Lower leg skin (tissue), 4 donors: ENCODE results near the gene OR5AK2. TPM values are rescaled to one million over a fixed set of nuclear protein-coding genes. Genes with fewer than 3 reads are reported as not detected.
"Not testable (repeated sequence)": the region's sequence is repeated elsewhere in the genome, so short reads cannot be mapped to it uniquely, and the experiment has no call there.

ENCODE experiments used
- DNase-seq, 2 donors: peaks; one replicate each; pipeline ENCODE4 v3.0.0-alpha.2; 2019; ENCODE audit warnings: low spot score in 2 of 2
- H3K4me3 ChIP-seq: fragments of 200-600 bp; sonication (generic); 2 replicates; pipeline ENCODE4 v1.5.1; 2017; ENCODE audit warnings: mild to moderate bottlenecking, low read depth; ENCODE audit not compliant: poor library complexity, severe bottlenecking
- POLR2A ChIP-seq, 2 donors: fragments of 450-650 bp; IDR thresholded peaks; one replicate each; pipeline ENCODE4 v1.6.1; 2016 to 2017; ENCODE audit warnings: antibody characterized with exemption in 2 of 2, mild to moderate bottlenecking in 1 of 2, moderate library complexity in 1 of 2
- WGBS, 2 donors: methylation state at CpG; one replicate each; pipeline ENCODE4 v1.1.5; 2018; 5-methylcytosine and 5-hydroxymethylcytosine counted together
- intact Hi-C: fragments of 100-400 bp; cut with DNase I; formaldehyde crosslinking; loops from one replicate; pipeline ENCODE4 v1.15.0; 2023; ENCODE audit warnings: low total_unique reads
- total RNA-seq, 4 donors: library from RNA; depleted of rRNA; stranded (reverse); fragments of >200 nt; gene quantifications; one replicate each; pipeline ENCODE4 v1.1.0, GENCODE V29; 2016
- TF ChIP-seq, protein P1 (sequence below), 3 donors: fragments of 450-650 bp; IDR thresholded peaks; one replicate each; pipeline ENCODE4 v1.5.1; 2016; ENCODE audit warnings: antibody characterized with exemption in 3 of 3, mild to moderate bottlenecking in 3 of 3, moderate library complexity in 2 of 3

The OR5AK2 gene, protein sequence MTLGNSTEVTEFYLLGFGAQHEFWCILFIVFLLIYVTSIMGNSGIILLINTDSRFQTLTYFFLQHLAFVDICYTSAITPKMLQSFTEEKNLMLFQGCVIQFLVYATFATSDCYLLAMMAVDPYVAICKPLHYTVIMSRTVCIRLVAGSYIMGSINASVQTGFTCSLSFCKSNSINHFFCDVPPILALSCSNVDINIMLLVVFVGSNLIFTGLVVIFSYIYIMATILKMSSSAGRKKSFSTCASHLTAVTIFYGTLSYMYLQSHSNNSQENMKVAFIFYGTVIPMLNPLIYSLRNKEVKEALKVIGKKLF
- total RNA-seq, result not detected

DNA sequence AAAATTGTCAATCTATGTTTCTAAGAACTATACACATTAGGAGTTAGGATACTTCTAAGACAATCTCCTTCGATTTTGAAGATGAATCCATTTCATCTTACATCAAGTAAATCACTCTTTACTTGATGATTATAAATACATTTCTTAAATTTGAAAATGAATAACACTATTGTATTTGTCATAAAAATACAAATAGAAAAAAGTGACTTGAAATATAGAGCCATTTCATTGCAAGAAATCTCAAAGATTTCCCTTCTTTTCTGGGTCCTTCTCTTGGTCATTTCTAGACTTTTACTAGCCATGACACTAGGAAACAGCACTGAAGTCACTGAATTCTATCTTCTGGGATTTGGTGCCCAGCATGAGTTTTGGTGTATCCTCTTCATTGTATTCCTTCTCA lies at the start of gene OR5AK2:
Gene OR5AK2, plus strand, starts transcription at position 301 of the 400 bp plus-strand sequence. Its CDS starts 0 bp downstream, at position 301.
- no peak within 1 kb of the TSS for H3K4me3 ChIP-seq
- no peak for DNase-seq
- intact Hi-C loops, result no loop called here
- TF ChIP-seq POLR2A (IDR thresholded peaks at IDR 0.05), result no peak
- TF ChIP-seq, protein P1, sequence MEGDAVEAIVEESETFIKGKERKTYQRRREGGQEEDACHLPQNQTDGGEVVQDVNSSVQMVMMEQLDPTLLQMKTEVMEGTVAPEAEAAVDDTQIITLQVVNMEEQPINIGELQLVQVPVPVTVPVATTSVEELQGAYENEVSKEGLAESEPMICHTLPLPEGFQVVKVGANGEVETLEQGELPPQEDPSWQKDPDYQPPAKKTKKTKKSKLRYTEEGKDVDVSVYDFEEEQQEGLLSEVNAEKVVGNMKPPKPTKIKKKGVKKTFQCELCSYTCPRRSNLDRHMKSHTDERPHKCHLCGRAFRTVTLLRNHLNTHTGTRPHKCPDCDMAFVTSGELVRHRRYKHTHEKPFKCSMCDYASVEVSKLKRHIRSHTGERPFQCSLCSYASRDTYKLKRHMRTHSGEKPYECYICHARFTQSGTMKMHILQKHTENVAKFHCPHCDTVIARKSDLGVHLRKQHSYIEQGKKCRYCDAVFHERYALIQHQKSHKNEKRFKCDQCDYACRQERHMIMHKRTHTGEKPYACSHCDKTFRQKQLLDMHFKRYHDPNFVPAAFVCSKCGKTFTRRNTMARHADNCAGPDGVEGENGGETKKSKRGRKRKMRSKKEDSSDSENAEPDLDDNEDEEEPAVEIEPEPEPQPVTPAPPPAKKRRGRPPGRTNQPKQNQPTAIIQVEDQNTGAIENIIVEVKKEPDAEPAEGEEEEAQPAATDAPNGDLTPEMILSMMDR (IDR thresholded peaks at IDR 0.05), result no peak
- WGBS, 2 donors, result 74 to 77% methylated on average over 1 of the region's 1 CpG

DNA sequence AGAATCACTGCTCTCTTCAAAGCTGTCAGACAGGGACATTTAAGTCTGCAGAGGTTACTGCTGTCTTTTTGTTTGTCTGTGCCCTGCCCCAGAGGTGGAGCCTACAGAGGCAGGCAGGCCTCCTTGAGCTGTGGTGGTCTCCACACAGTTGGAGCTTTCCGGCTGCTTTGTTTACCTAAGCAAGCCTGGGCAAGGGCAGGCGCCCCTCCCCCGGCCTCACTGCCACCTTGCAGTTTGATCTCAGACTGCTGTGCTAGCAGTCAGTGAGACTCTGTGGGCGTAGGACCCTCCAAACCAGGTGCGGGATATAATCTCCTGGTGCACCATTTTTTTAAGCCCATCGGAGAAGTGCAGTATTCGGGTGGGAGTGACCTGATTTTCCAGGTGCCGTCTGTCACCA lies 43.2 kb upstream of the OR5AK2 start:
- 86 to 92% methylated on average over 8 of the region's 8 CpGs for WGBS, 2 donors
- intact Hi-C loops, H3K4me3 ChIP-seq, DNase-seq: not testable (repeated sequence)

DNA sequence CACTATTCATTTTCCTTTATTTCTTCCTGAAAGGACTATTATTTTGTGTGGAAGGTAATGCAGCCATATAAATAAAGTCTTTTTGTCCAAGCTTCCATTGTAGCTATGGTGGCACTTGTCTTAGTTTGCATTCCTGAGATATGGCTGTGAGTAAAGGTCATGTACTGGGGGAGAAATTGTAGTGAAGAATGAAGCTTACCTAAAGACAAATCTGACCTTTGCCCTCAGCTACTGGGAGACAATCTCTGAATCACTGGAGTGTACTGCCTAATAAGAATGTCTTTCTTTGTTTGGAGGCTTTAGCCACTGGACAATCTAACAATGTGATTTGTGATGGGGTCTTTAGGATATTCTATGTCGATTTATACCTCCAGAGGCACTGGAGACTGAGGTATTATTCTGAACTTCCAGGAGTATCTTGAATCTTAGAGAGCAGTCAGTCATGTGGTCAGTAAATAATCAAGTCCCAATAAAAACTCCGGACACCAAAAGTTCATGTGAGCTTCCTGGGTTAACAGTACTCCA lies 39.7 kb upstream of the OR5AK2 start:
- no peak overlapping the region for H3K4me3 ChIP-seq
- no peak for TF ChIP-seq POLR2A (IDR thresholded peaks at IDR 0.05)
- TF ChIP-seq, protein P1 (IDR thresholded peaks at IDR 0.05), result no peak
- 80 to 95% methylated on average over 2 of the region's 2 CpGs for WGBS, 2 donors
- intact Hi-C loops, result no loop called here
- DNase-seq, result no peak

DNA sequence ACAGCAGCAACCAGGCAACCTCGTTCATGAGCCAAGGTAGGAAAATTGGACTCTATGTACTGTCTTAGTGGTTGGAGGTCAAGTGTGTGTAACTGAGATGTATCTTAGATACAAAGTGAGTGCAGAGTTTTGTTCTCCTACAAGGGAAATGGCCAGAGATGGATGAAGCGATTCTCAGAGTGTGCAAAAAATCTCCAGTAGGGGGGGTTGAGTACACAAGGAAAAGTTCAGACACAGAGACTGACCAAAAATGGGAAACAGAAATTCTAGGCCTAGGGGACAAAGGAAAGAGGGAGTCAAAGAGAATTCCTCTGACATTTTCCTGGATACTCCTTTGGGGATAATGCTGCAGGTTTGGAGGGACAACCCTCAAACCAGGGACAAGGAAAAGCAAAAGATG lies 38.2 kb upstream of the OR5AK2 start:
- TF ChIP-seq, protein P1 (IDR thresholded peaks at IDR 0.05), result no peak
- TF ChIP-seq POLR2A (IDR thresholded peaks at IDR 0.05), result no peak
- DNase-seq, result no peak
- intact Hi-C loops, result no loop called here
- H3K4me3 ChIP-seq, result no peak overlapping the region
- 78 to 88% methylated on average over 2 of the region's 2 CpGs for WGBS, 2 donors

DNA sequence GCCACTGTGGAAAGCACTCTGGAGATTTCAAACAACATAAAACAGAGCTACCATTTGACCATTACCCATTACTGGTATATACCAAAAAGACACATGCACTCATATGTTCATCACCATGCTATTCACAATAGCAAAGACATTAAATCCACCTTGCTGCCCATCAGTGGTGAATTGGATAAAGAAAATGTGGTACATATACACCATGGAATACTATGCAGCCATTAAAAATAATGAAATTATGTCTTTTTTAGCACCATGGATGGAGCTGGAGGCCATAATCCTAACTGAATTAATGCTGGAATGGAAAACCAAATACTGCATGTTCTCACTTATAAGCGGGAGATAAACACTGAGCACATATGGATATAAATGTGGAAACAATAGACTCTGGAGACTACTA lies 34.8 kb upstream of the OR5AK2 start:
- DNase-seq, intact Hi-C loops, H3K4me3 ChIP-seq: not testable (repeated sequence)
- WGBS, 2 donors, result 95 to 100% methylated on average over 1 of the region's 1 CpG

DNA sequence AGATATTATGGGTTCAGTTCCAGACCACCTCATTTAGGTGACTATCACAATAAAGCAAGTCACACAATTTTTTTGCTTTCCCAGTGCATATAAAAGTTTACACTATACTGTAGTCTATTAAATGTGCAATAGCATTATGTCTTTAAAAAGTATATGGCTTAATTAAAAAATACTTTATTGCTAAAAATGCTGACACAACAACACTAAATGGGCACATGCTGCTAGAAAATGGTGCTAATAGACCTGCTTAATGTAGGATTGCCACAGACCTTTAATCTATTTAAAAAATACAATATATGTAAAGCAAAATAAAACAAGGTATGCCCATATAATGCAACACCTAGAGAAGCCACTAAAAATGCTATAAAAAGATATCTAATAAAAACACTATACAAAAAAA lies 27.1 kb upstream of the OR5AK2 start:
- TF ChIP-seq POLR2A (IDR thresholded peaks at IDR 0.05), result no peak
- TF ChIP-seq, protein P1 (IDR thresholded peaks at IDR 0.05), result no peak
- DNase-seq, result no peak
- no peak overlapping the region for H3K4me3 ChIP-seq
- intact Hi-C loops, result no loop called here

DNA sequence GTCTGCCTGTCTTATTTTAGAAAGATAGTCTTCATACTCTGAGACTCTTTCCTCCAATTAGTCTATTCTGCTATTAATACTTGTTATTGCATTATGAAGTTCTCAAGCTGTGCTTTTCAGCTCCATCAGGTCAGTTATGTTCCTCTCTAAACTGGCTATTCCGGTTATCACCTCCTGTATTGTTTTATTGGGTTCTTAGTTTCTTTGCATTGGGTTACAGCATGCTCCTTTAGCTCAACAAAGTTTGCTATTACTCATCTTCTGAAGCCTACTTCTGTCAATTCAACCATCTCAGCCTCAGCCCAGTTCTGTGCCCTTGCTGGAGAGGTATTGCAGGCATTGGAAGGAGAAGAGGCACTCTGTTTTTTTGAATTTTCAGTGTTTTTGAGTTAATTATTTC lies 21.0 kb upstream of the OR5AK2 start:
- no peak for TF ChIP-seq POLR2A (IDR thresholded peaks at IDR 0.05)
- TF ChIP-seq, protein P1 (IDR thresholded peaks at IDR 0.05), result no peak
- intact Hi-C loops, result no loop called here
- WGBS, 2 donors, result 68 to 69% methylated on average over 1 of the region's 1 CpG
- H3K4me3 ChIP-seq, result no peak overlapping the region
- DNase-seq, result no peak
